Suprapubic skin (tissue), 4 donors: ENCODE data around the gene DDX28. TPM values are rescaled to one million over a fixed set of nuclear protein-coding genes. Genes with fewer than 3 reads are reported as not detected.

Experiments used
- DNase-seq, 2 donors: peaks; one replicate each; pipeline ENCODE4 v3.0.0-alpha.2; 2019; ENCODE audit warnings: low spot score in 2 of 2
- H3K27ac ChIP-seq: fragments of 200-600 bp; sonication (generic); one replicate; pipeline ENCODE4 v1.5.1; 2019
- H3K27me3 ChIP-seq: fragments of 200-600 bp; sonication (generic); one replicate; pipeline ENCODE4 v1.5.1; 2019
- H3K36me3 ChIP-seq: fragments of 200-600 bp; sonication (generic); one replicate; pipeline ENCODE4 v1.5.1; 2019
- H3K4me1 ChIP-seq: fragments of 200-600 bp; sonication (generic); one replicate; pipeline ENCODE4 v1.5.1; 2019
- H3K4me3 ChIP-seq: fragments of 200-600 bp; sonication (generic); one replicate; pipeline ENCODE4 v1.5.1; 2019; ENCODE audit warnings: mild to moderate bottlenecking
- H3K9me3 ChIP-seq: fragments of 200-600 bp; sonication (generic); one replicate; pipeline ENCODE4 v1.5.1; 2019
- EP300 ChIP-seq: sonication (generic); formaldehyde crosslinking; IDR thresholded peaks from one replicate; pipeline ENCODE4 v1.6.1; 2017; ENCODE audit warnings: antibody characterized with exemption
- POLR2A ChIP-seq, 2 donors: fragments of 450-650 bp; IDR thresholded peaks; one replicate each; pipeline ENCODE4 v1.6.1; 2017; ENCODE audit warnings: antibody characterized with exemption in 2 of 2, mild to moderate bottlenecking in 2 of 2, moderate library complexity in 2 of 2
- POLR2AphosphoS5 ChIP-seq, 3 donors: sonication (generic); formaldehyde crosslinking; IDR thresholded peaks; one replicate each; pipeline ENCODE4 v1.6.1; 2017; ENCODE audit warnings: antibody characterized with exemption in 3 of 3
- WGBS: methylation state at CpG from one replicate; pipeline ENCODE4 v1.1.5; 2018; 5-methylcytosine and 5-hydroxymethylcytosine counted together
- total RNA-seq, 4 donors: library from RNA; depleted of rRNA; stranded (reverse); fragments of >200 nt; gene quantifications; one replicate each; pipeline ENCODE4 v1.1.0, GENCODE V29; 2016
- TF ChIP-seq, protein P1 (sequence below), 2 donors: fragments of 200-600 bp in 1 of 2; fragments of 450-650 bp in 1 of 2; sonication (generic) in 1 of 2; IDR thresholded peaks; one replicate each; pipeline ENCODE4 v1.5.1; 2016 to 2019; ENCODE audit warnings: antibody characterized with exemption in 2 of 2, mild to moderate bottlenecking in 1 of 2, moderate library complexity in 1 of 2

DDX28 gene
- total RNA-seq, 4 donors from 2014 or later: 9.0 to 22.5 (median 13.0) TPM

DNA sequence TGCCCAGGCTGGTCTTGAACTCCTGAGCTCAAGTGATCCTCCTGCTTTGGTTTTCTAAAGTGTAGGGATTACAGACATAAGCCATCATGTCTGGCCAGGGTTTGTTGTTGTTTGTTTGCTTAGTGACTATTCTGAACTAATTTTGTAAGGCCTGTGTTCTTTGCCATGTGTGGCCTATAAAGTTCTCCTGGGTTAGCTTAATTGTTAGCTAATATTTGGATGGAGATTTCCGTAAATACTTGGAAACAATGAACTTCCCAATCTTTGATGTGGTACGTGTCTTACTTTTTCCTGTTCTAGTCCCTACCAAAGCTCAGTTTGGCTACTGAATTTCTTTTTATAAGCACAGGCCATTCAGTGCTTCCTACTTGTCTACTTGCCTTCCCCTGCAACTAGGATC lies 25.0 kb upstream of the DDX28 start:
- 90% methylated on average over 2 of the region's 2 CpGs for WGBS
- H3K4me1 ChIP-seq: no peaks in the 10 kb centered on the region
- no peak overlapping the region for H3K27ac ChIP-seq
- DNase-seq: no peak
- TF ChIP-seq POLR2AphosphoS5 (IDR thresholded peaks at IDR 0.05): no peak
- H3K36me3 ChIP-seq: peaks cover 33% of the 10 kb centered on the region
- no peak overlapping the region for H3K4me3 ChIP-seq
- no peaks in the 10 kb centered on the region for H3K27me3 ChIP-seq
- no peaks in the 10 kb centered on the region for H3K9me3 ChIP-seq

DNA sequence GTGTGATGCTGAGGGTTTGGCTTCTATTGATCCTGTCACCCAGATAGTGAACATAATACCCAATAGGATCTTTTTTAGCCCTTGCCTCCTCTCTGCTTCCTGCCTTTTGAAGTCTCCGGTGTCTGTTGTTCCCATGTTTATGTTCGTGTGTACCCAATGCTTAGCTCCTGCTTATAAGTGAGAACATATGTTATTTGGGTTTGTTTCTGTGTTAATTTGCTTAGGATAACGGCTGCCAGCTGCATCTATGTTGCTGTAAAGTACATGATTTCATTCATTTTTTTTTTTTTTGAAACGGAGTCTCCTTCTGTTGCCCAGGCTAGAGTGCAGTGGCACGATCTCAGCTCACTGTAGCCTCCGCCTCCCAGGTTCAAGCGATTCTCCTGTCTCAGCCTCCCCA lies 23.1 kb upstream of the DDX28 start:
- Histone ChIP-seq H3K36me3 (peaks cover 27% of the 10 kb centered on the region), H3K27ac (no peak overlapping the region), H3K4me1 (no peaks in the 10 kb centered on the region), H3K9me3 (no peaks in the 10 kb centered on the region), H3K4me3 (no peak overlapping the region), H3K27me3 (no peaks in the 10 kb centered on the region)
- TF ChIP-seq EP300 (no peak), POLR2A (IDR thresholded peaks at IDR 0.05) (no peak), POLR2AphosphoS5 (IDR thresholded peaks at IDR 0.05) (no peak)
- TF ChIP-seq, protein P1, sequence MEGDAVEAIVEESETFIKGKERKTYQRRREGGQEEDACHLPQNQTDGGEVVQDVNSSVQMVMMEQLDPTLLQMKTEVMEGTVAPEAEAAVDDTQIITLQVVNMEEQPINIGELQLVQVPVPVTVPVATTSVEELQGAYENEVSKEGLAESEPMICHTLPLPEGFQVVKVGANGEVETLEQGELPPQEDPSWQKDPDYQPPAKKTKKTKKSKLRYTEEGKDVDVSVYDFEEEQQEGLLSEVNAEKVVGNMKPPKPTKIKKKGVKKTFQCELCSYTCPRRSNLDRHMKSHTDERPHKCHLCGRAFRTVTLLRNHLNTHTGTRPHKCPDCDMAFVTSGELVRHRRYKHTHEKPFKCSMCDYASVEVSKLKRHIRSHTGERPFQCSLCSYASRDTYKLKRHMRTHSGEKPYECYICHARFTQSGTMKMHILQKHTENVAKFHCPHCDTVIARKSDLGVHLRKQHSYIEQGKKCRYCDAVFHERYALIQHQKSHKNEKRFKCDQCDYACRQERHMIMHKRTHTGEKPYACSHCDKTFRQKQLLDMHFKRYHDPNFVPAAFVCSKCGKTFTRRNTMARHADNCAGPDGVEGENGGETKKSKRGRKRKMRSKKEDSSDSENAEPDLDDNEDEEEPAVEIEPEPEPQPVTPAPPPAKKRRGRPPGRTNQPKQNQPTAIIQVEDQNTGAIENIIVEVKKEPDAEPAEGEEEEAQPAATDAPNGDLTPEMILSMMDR (IDR thresholded peaks at IDR 0.05): no peak
- 81% methylated on average over 7 of the region's 7 CpGs for WGBS
- no peak for DNase-seq

DNA sequence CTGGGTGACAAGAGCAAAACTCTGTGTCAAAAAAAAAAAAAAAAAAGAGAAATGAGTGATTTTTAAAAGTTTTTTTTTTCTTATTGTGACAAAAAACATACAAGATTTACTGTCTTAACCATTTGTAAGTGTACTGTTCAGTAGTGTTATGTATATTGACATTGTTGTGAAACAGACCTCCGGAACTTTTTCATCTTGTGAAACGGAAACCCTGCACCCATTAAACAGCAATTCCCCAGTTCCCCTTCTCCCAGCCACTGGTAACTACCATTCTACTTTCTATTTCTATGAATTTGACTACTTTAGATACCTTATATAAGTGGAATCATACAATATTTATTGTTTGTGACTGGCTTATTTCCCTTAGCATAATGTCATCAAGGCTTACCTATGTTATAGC lies 18.8 kb upstream of the DDX28 start:
- Histone ChIP-seq H3K27ac (no peak overlapping the region), H3K27me3 (no peaks in the 10 kb centered on the region), H3K9me3 (no peaks in the 10 kb centered on the region), H3K36me3 (peaks cover 13% of the 10 kb centered on the region), H3K4me3 (no peak overlapping the region), H3K4me1 (no peaks in the 10 kb centered on the region)
- TF ChIP-seq POLR2A (IDR thresholded peaks at IDR 0.05) (no peak), POLR2AphosphoS5 (IDR thresholded peaks at IDR 0.05) (no peak), EP300 (no peak)
- TF ChIP-seq, protein P1 (IDR thresholded peaks at IDR 0.05): no peak
- DNase-seq: no peak
- 81% methylated on average over 2 of the region's 2 CpGs for WGBS

DNA sequence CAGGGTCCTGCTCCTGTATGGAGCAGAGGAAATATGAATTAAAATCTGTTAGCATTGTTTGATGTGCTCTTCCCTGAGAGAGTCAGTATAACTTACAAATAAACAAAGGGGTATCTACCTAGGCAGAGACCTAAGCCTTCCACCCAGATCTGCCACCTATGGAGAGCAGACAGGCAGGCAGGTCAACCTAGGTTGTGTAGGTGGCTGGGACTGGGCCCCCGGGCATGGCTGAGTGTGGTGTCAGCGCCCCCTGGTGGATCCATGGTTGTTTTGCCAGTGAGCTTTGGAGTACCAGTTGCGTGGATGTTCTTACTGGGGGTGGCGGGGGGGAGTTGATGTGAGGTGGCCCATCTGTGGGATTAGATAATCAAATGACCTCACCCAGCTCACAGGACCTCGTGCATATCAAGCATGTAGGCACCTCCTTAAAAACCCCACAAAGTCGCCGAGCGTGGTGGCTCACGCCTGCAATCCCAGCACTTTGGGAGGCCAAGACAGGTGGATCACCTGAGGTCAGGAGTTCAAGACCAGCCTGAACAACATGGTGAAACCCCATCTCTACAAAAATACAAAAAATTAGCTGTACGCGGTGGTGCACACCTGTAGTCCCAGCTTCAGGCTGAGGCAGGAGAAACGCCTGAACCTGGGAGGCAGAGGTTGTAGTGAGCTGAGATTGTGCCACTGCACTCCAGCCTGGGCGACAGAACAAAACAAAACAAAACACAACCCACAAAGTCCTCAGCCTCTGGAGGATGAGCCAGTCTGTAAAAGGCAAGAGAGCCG lies 17.7 kb upstream of the DDX28 start:
- Histone ChIP-seq H3K9me3 (no peaks in the 10 kb centered on the region), H3K27ac (no peak overlapping the region), H3K36me3 (peaks cover 18% of the 10 kb centered on the region), H3K4me3 (no peak overlapping the region), H3K4me1 (no peaks in the 10 kb centered on the region), H3K27me3 (no peaks in the 10 kb centered on the region)
- 69% methylated on average over 12 of the region's 14 CpGs for WGBS
- DNase-seq: peak; percentile 86 to 91
- no peak for TF ChIP-seq POLR2AphosphoS5 (IDR thresholded peaks at IDR 0.05)
- TF ChIP-seq, protein P1 (IDR thresholded peaks at IDR 0.05): peak; percentile 84 to 88
- TF ChIP-seq POLR2A (IDR thresholded peaks at IDR 0.05): no peak

DNA sequence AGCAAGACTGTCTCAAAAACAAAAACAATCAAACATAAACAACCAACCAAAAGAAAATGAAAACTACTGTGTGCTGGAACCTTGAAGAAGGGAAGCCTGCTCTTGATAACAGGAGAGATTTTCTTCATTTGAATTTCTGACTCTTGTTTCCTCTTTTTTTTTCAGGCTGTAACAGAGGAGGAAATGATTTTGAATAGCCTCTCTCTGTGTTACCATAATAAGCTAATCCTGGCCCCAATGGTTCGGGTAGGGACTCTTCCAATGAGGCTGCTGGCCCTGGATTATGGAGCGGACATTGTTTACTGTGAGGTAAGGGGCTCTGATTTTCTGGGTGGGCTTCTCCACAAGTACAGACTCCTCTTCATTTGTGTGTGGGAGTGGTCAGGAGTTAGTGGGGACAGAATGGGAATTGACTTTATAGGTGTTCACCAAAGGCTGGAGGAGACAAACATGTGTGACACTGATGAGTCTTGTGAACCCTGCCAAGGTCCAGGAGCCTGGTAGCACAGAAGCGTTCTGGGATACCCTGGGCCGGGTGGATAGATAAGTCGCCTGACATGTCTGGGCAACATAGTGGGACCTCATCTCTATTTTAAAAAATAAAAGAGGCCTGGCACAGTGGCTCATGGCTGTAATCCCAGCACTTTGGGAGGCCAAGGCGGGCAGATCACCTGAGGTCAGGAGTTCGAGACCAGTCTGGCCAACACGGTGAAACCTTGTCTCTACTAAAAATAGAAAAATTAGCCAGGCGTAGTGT lies 15.0 kb upstream of the DDX28 start:
- H3K27ac ChIP-seq: no peak overlapping the region
- no peaks in the 10 kb centered on the region for H3K9me3 ChIP-seq
- DNase-seq: no peak
- TF ChIP-seq, protein P1 (IDR thresholded peaks at IDR 0.05): no peak
- TF ChIP-seq EP300 (no peak), POLR2A (IDR thresholded peaks at IDR 0.05) (no peak), POLR2AphosphoS5 (IDR thresholded peaks at IDR 0.05) (no peak)
- 90% methylated on average over 9 of the region's 9 CpGs for WGBS
- no peaks in the 10 kb centered on the region for H3K4me1 ChIP-seq
- no peak overlapping the region for H3K4me3 ChIP-seq
- peaks cover 13% of the 10 kb centered on the region for H3K36me3 ChIP-seq
- no peaks in the 10 kb centered on the region for H3K27me3 ChIP-seq
